Stimulated activated CD8-positive, alpha-beta memory T cell treated with anti-CD3 and anti-CD28 coated beads, Interleukin-2, amount 100 ng/mL, for 1 hour (primary cell): ENCODE measurements around the gene PTPRN2.

ENCODE experiments used
- DNase-seq, 2 donors: peaks; one replicate each; pipeline ENCODE4 v3.0.0-alpha.2; 2020; ENCODE audit warnings: low read depth in 2 of 2

Gene PTPRN2

GRCh38 chr7:158401295-158401694, 186.3 kb downstream of the PTPRN2 start:
- no peak for DNase-seq

DNA sequence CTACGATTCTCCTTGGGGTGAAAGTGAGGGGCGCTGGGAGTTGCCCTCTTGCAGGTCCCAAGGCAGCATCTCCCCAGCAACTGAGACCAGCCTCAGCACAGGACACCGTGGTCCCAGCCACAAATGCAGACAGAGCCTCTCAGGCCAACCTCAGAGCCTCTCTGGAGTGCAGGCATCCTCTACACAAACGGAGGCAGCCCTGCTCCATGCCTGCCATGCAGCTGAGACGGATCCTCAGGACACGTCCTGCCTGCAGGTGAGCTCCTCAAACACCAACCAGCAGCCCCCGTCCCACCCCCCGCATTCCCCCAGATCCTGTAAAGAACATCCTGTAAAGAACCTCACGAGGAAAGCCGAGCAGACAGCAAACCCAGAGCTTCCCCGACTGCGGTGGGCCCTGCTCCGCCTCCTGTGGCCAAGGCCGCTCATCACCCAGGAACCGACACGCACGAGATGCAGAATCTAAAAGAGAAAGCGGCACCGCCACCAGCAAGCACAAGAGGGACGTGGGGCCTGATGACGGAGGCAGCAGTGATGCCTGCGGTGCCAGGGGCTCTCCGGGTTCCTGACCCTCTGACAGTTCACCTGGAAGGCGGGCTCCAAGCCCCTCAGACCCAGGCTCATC, 186.9 kb downstream of the PTPRN2 start:
- DNase-seq: no peak

GRCh38 chr7:158399762-158400161, 187.9 kb downstream of the PTPRN2 start:
- no peak for DNase-seq

DNA sequence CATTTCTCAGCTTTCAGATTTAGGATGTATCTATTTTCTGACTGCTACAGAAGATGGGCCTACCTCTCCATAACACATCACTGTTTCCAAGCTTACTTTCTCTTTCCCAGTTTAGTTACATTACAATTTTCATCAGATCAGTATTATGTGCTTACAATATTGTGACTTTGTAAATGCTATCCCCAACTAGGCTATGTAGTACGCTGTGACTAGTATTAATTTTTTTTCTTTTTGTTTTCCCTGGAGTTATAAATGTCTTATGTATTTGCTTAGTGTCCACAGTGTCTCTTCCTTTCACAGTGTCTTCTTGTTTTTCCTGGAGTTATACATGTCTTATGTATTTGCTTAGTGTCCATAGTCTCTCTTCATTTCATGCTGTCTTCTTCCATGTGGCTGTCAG, 188.9 kb downstream of the PTPRN2 start:
- no peak for DNase-seq

GRCh38 chr7:158397885-158398284, 189.7 kb downstream of the PTPRN2 start:
- DNase-seq: no peak

GRCh38 chr7:158396982-158397862, 190.4 kb downstream of the PTPRN2 start:
- DNase-seq: no peak

- DNase-seq: no peak
Measured at GRCh38 chr7:158396301-158396905, 191.2 kb downstream of the PTPRN2 start.

DNA sequence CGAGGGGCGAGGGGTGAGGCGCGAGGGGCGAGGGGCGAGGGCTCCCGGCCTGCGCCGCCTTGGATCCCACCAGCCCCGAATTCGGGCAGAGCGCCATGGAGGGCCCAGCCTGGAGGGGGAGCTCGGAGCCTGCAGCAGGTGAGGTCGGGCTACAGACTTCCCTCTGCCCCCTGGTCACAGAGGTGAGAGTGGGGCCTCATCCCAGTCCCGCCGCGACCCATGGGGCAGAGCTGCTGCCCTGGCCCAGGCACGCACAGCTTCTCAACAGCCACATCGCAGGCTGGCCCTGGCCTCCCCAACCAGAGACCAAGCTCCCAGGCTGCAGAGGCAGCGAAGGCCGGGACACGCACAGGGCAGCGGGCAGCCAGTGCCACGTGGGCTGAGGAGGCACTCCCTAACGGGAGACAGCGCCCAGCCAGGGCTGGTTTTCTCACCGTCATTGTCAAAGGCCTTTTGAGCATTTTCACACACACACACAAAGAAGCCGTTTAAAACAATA, 191.8 kb downstream of the PTPRN2 start:
- DNase-seq: no peak

DNA sequence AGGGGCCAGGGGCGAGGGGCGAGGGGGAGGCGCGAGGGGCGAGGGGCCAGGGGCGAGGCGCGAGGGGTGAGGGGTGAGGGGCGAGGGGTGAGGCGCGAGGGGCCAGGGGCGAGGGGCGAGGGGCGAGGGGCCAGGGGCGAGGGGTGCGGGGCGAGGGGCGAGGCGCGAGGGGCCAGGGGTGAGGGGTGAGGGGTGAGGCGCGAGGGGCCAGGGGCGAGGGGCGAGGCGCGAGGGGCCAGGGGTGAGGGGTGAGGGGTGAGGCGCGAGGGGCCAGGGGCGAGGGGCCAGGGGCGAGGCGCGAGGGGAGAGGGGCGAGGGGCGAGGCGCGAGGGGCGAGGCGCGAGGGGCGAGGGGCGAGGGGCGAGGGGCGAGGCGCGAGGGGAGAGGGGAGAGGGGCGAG, 192.3 kb downstream of the PTPRN2 start:
- no peak for DNase-seq

DNA sequence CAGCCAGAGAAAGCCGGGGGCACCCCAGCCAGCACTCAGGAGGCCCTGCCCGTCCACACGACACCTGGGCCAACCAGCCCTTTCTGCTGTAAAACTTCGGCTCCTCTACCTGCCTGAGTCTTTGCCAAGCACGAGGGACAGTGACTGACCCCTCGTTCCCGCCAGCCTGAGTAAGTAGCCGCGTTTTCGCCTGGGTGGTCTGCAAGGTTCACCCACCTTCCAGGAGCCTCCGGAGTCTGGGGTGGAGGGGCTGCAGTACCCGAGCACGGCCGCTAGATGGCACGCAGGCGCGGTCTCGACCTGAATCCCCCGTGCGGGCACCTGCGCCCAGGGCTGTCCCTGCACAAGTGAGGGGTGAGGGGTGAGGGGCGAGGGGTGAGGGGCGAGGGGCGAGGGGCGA, 192.7 kb downstream of the PTPRN2 start:
- DNase-seq: no peak

GRCh38 chr7:158393926-158394625, 193.5 kb downstream of the PTPRN2 start:
- DNase-seq: no peak

- no peak for DNase-seq
Measured at GRCh38 chr7:158392251-158392650, 195.4 kb downstream of the PTPRN2 start.

GRCh38 chr7:158391541-158391940, 196.1 kb downstream of the PTPRN2 start:
- no peak for DNase-seq

DNA sequence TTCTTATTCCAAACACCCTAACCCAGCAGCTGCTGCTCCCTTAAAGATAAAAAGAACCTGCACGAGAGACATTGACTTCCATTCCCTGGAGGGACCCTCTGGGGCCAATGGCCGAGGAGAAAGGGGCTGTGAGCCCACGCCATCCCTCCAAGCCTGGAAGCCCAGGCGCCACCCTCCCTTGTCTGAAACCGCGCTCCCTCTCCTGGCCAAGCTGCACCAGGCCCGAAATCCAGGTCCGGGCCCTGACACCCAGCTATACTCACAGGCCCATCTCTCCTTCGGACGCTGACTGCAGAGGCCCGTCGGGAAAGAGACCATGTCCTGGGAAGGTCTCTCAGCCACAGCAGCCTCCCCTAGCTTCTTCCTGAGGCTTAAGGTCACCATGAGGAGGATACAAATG, 196.5 kb downstream of the PTPRN2 start:
- no peak for DNase-seq

DNA sequence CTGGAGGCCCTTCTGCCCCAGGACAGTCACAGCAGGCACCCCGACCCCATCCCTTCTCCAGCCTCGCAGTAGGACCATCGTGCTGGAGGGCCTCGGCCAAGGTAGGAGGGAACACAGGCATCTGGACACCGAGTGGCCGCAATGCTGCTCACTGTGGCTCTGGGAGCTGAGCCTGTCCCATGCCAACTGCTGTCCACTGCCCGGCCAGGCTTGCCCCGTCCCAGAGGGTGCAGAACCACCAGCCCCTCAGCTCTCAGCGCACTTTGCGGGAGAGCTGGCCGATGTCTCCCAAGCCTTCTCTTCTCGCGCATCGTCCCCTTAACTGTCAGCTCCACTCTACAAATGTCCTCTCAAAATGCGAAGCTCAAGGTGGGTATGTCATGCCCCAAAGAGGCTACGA, 197.2 kb downstream of the PTPRN2 start:
- no peak for DNase-seq

DNA sequence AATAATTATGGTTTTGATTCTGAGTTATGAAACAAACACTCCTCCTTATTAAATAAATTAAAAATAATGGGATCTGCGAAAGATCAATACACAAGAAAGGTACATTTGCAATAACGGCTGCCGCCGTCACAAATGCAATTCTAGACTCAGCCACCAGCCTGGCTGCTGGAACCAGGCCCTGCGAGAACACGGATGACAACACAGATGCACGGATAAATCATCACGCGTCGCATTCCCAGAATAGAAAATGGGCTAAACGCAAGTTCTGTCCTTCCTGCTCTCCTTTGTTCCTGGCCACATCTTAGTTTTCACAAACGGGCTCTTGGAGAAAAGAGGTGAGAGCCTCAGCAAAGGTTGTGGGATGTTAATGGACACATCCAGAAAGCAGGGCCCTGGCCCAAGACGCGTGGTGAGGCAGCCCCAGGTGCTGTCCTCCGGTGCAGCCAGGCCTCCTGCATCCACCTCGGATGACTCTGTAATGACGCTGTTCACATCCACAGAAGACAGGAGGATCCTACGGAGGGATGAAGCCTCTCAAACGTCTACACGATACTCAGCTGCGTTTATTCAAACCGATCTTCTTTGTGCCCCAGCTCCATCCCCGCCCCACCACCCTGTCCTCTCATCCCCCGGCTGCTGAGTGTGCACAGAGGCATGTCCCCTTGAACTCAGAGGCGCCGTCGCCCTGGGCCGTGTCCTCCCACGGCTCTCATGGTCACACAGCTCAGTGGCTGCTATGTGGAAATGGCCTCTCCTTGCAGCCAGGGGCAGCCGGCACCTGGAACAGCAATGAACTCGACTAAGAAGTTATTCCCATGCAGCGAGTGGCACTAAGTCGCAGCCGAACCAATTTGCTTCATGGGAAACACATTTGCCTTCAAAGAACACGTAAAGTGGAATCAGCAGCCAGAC, 197.9 kb downstream of the PTPRN2 start:
- DNase-seq: no peak

DNA sequence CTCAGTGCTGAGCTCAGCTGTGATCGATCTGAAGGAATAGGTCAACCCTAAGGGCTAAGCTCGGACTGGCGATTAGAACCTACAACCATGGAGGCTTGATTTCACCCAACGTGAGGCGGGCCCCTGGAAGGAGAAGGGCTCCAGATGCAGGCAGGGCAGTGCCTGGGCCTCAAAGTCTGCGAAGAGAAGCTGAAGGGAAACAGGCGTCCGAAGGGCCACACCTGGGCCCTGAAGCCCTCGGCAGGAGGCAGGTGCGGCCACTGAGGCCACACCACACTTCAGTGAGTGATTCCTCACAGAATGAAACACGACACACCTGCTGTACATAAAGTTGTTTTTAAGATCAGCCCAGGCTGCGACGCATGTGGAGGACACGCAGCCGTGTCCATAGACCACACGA, 198.7 kb downstream of the PTPRN2 start:
- no peak for DNase-seq

DNA sequence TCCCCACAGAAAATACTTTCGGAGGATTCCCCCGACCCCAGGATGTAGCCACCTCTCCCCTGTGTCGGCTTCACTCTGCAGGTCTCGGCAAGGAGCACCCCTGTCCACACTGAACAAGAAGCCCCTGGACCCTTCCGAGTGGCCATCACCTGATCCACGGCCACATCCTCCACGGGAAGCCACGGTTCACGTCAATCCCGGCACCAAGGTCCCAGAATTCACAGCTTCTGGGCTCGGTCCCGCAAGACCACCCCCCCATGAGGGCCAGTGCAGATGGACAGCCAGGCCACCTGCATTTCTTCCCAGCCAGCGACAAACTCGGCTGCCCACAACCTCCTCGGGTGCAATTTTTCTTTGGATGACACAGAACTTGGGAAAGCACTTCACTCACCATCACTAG, 199.6 kb downstream of the PTPRN2 start:
- no peak for DNase-seq

DNA sequence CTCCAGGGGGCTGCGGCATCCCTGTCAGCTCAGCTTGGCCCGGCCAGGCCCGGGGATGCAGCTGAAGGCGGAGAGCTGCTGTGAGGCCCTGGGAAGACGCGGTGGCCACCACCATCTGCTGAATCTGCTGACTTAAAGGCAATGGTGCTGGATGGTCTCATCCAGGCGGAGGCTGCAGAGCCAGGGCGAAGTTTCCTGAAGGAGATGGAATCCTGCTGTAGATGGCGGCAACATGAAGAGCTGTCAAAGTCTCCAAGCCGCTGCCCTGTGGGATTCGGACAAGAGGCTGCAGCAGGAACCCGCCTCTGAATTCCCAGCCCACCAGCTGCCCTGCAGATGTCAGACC, 200.1 kb downstream of the PTPRN2 start:
- DNase-seq: no peak

DNA sequence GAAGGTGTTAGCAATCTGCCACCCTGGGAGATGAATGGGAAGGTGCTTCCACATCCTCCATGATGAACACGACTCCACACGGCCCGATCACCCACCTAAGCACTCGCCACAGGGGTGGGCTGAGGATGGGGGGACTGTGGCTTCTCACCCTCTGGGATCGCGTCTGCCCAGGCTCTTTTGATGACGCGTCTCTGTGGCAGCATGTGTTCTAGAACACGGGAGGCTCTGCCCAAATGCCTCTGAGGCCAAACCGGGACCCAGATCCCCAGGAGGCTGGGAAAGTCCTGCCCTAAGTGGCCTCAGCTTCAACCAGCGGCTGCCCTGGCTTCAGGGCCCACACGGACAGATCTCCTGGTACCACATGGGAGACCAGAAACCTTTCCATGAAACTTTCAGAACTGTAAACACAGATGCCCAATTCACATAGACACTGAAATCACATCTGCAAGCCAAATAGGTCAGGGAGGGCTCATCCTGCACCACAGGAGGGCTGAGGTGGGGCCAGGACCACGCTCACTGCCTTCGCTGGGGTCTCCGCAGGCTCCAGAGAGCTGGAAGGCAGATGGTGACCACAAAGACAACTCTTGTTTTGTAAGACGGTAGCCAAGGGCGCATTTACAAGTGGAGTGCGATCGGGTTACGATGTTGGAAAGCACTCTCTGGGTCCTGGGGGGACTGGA, 200.6 kb downstream of the PTPRN2 start:
- DNase-seq: no peak

DNA sequence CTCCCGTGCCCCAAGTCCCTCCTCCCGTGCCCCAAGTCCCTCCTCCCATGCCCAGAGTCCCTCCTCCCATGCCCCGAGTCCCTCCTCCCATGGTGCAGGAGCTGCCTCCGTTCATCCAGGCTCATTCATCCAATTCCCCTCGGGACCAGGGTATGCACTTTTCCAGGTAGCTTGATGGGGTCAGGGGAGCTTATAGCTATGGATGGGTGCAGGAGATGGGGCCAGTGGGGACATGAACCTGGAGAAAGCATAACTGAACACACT, 201.3 kb downstream of the PTPRN2 start:
- no peak for DNase-seq
